ENCODE measurements around the gene PLIN4. TPM values are rescaled to one million over a fixed set of nuclear protein-coding genes. Genes with fewer than 3 reads are reported as not detected.
"Not testable (repeated sequence)": the region's sequence is repeated elsewhere in the genome, so short reads cannot be mapped to it uniquely, and the experiment has no call there.

The PLIN4 gene
- total RNA-seq, 4 donors from 2014 or later = 65.1 to 689 (median 138) TPM

GRCh38 chr19:4542896-4543841 lies 24.9 kb upstream of the PLIN4 start:
- H3K36me3 ChIP-seq = no peaks in the 10 kb centered on the region
- WGBS, 2 donors = 47 to 83% methylated on average over 27 to 38 of the region's 77 CpGs
- peaks cover 0 to 11% (median 0%) of the 10 kb centered on the region in 4 donors for H3K9me3 ChIP-seq
- peak overlapping the region in 1 of 4 donors; percentile 32 for H3K4me3 ChIP-seq
- peaks cover 0 to 31% of the 10 kb centered on the region in 2 donors for H3K27me3 ChIP-seq
- H3K27ac ChIP-seq = no peak overlapping the region
- H3K4me1 ChIP-seq = peaks cover 0 to 10% (median 0%) of the 10 kb centered on the region in 4 donors
- TF ChIP-seq POLR2A (IDR thresholded peaks at IDR 0.05) = no peak
- no peak for TF ChIP-seq EP300 (IDR thresholded peaks at IDR 0.05)
- TF ChIP-seq CTCF (IDR thresholded peaks at IDR 0.05) = no peak
- no peak for DNase-seq (ENCODE audit: low spot score in 2 of 2)

GRCh38 chr19:4541806-4542145 lies 23.5 kb upstream of the PLIN4 start:
- Histone ChIP-seq H3K27me3 (peaks cover 0 to 45% of the 10 kb centered on the region in 2 donors), H3K9me3 (peaks cover 0 to 11% (median 0%) of the 10 kb centered on the region in 4 donors)
- DNase-seq (ENCODE audit: low spot score in 2 of 2); H3K4me1 ChIP-seq; H3K4me3 ChIP-seq; H3K27ac ChIP-seq; H3K36me3 ChIP-seq: not testable (repeated sequence)
- WGBS, 2 donors = 89 to 95% methylated on average over 12 of the region's 12 CpGs

- Histone ChIP-seq H3K27me3 (peaks cover 0 to 50% of the 10 kb centered on the region in 2 donors), H3K4me3 (no peak overlapping the region), H3K36me3 (no peaks in the 10 kb centered on the region), H3K4me1 (peaks cover 0 to 10% (median 0%) of the 10 kb centered on the region in 4 donors), H3K27ac (no peak overlapping the region), H3K9me3 (peaks cover 0 to 11% (median 0%) of the 10 kb centered on the region in 4 donors)
- WGBS, 2 donors = 84% methylated on average over 12 of the region's 12 CpGs
- DNase-seq (ENCODE audit: low spot score in 2 of 2) = no peak
- TF ChIP-seq POLR2A (IDR thresholded peaks at IDR 0.05) (no peak), EP300 (IDR thresholded peaks at IDR 0.05) (no peak), CTCF (IDR thresholded peaks at IDR 0.05) (no peak)
These were observed 23.0 kb upstream of the PLIN4 start for GRCh38 chr19:4541114-4541805.

- TF ChIP-seq POLR2A (IDR thresholded peaks at IDR 0.05) (no peak), CTCF (IDR thresholded peaks at IDR 0.05) (no peak), EP300 (IDR thresholded peaks at IDR 0.05) (peak in 1 of 2 donors; percentile 46)
- DNase-seq (ENCODE audit: low spot score in 2 of 2) = peak in 1 of 2 donors; percentile 24
These were observed 21.7 kb upstream of the PLIN4 start, which contains the start of gene LRG1 for GRCh38 chr19:4539693-4540581. Gene LRG1 (minus strand): TSS chr19:4540036. CDS start chr19:4540013, 23 bp downstream.

GRCh38 chr19:4539169-4539692 lies 20.9 kb upstream of the PLIN4 start:
- H3K4me1 ChIP-seq = peaks cover 0 to 23% (median 8%) of the 10 kb centered on the region in 4 donors
- 80 to 86% methylated on average over 3 of the region's 3 CpGs for WGBS, 2 donors
- TF ChIP-seq EP300 (IDR thresholded peaks at IDR 0.05) = no peak
- TF ChIP-seq POLR2A (IDR thresholded peaks at IDR 0.05) = no peak
- TF ChIP-seq CTCF (IDR thresholded peaks at IDR 0.05) = no peak
- H3K36me3 ChIP-seq = no peaks in the 10 kb centered on the region
- peaks cover 0 to 71% of the 10 kb centered on the region in 2 donors for H3K27me3 ChIP-seq
- peak overlapping the region in 1 of 4 donors; percentile 6 for H3K27ac ChIP-seq
- H3K9me3 ChIP-seq = peaks cover 0 to 11% (median 0%) of the 10 kb centered on the region in 4 donors
- DNase-seq (ENCODE audit: low spot score in 2 of 2) = no peak
- no peak overlapping the region for H3K4me3 ChIP-seq

More at GRCh38 chr19:4539693-4540581, 21.7 kb upstream of the PLIN4 start, which contains the start of gene LRG1:
- Histone ChIP-seq H3K27ac (peak within 1 kb of the TSS in 1 of 4 donors; percentile 6), H3K4me3 (no peak within 1 kb of the TSS), H3K9me3 (peaks cover 0 to 11% (median 0%) of the 10 kb centered on the region in 4 donors), H3K27me3 (peaks cover 0 to 64% of the 10 kb centered on the region in 2 donors), H3K4me1 (peaks cover 0 to 19% (median 6%) of the 10 kb centered on the region in 4 donors), H3K36me3 (no peaks in the 10 kb centered on the region)
- 59 to 74% methylated on average over 12 to 13 of the region's 14 CpGs for WGBS, 2 donors
